ENCODE results near the gene BPNT1. TPM values are rescaled to one million over a fixed set of nuclear protein-coding genes. Genes with fewer than 3 reads are reported as not detected.

Gene BPNT1
- total and polyA plus RNA-seq, 2 of the 13 experiments (the other 11 are each of a cell fraction or from before 2014, with no cell fraction given) = 35.2 to 43.9 TPM

DNA sequence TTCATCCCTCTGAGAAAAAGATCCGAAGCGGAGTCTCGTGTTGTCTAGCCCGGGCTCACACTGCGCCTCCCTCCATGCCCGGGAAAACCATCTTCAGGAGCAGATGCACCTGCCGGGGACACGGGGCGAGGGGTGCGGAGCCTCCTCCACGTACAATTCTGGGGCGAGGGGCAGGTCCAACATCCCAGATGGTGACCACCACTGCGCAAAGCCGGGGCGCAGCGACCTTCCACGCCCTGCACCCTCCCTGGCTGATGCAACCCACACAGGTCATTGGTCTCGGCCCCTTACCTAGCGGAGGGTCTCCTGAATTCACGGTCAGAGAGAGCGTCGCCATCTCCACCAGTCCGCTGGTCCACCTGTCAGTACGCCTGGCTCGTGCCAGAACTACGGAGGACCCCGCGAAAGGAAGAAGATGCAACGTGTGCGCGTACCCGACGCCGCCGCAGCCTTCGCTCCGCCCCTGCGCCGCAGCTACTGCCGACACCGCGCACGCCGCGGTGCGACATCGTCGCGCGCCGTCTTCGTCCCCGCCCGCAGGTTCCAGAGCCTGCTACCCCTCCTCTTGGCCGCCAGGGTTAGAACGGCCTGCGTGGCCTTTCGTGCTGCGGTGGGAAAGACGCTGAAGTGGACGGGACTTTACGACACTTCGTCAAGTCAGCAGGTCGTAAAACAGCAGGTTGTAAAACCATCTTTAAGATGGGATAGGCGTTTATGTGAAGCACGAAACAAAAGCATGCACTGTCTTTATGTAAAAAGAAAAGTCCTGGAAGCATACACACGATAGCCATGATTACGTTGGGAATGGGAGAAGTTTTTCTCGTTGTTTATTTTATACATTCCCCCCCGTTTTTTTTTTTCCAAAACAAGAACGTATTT is 43.3 kb downstream of the BPNT1 start, which contains the start of gene EPRS1 (continued):
- no peak for TF ChIP-seq ADNP (CRISPR knock-in tag; IDR thresholded peaks at IDR 0.05)
- no peak for TF ChIP-seq TOE1 (CRISPR knock-in tag; IDR thresholded peaks at IDR 0.05)
- TF ChIP-seq, protein P1, sequence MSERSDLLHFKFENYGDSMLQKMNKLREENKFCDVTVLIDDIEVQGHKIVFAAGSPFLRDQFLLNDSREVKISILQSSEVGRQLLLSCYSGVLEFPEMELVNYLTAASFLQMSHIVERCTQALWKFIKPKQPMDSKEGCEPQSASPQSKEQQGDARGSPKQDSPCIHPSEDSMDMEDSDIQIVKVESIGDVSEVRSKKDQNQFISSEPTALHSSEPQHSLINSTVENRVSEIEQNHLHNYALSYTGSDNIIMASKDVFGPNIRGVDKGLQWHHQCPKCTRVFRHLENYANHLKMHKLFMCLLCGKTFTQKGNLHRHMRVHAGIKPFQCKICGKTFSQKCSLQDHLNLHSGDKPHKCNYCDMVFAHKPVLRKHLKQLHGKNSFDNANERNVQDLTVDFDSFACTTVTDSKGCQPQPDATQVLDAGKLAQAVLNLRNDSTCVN (CRISPR knock-in tag; IDR thresholded peaks at IDR 0.05; ENCODE audit: borderline replicate concordance) = peak; percentile 71; the same call in 1 of the 2 replicates
- TF ChIP-seq, protein P2, sequence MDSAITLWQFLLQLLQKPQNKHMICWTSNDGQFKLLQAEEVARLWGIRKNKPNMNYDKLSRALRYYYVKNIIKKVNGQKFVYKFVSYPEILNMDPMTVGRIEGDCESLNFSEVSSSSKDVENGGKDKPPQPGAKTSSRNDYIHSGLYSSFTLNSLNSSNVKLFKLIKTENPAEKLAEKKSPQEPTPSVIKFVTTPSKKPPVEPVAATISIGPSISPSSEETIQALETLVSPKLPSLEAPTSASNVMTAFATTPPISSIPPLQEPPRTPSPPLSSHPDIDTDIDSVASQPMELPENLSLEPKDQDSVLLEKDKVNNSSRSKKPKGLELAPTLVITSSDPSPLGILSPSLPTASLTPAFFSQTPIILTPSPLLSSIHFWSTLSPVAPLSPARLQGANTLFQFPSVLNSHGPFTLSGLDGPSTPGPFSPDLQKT (CRISPR knock-in tag; IDR thresholded peaks at IDR 0.05; ENCODE audit: borderline replicate concordance) = no peak
- peak; percentile 64; the same call in 1 of the 2 replicates for TF ChIP-seq DNMT1 (CRISPR knock-in tag; IDR thresholded peaks at IDR 0.05)
- no peak; the same call in 1 of the 2 replicates for TF ChIP-seq ZSCAN30 (CRISPR knock-in tag; IDR thresholded peaks at IDR 0.05)
- TF ChIP-seq, protein P3, sequence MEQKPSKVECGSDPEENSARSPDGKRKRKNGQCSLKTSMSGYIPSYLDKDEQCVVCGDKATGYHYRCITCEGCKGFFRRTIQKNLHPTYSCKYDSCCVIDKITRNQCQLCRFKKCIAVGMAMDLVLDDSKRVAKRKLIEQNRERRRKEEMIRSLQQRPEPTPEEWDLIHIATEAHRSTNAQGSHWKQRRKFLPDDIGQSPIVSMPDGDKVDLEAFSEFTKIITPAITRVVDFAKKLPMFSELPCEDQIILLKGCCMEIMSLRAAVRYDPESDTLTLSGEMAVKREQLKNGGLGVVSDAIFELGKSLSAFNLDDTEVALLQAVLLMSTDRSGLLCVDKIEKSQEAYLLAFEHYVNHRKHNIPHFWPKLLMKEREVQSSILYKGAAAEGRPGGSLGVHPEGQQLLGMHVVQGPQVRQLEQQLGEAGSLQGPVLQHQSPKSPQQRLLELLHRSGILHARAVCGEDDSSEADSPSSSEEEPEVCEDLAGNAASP (CRISPR knock-in tag; IDR thresholded peaks at IDR 0.05; ENCODE audit: borderline replicate concordance) = peak; percentile 48; the same call in 1 of the 2 replicates
- peak; percentile 77; the same call in 1 of the 2 replicates for TF ChIP-seq ZNF547 (CRISPR knock-in tag; IDR thresholded peaks at IDR 0.05)
- TF ChIP-seq, protein P4, sequence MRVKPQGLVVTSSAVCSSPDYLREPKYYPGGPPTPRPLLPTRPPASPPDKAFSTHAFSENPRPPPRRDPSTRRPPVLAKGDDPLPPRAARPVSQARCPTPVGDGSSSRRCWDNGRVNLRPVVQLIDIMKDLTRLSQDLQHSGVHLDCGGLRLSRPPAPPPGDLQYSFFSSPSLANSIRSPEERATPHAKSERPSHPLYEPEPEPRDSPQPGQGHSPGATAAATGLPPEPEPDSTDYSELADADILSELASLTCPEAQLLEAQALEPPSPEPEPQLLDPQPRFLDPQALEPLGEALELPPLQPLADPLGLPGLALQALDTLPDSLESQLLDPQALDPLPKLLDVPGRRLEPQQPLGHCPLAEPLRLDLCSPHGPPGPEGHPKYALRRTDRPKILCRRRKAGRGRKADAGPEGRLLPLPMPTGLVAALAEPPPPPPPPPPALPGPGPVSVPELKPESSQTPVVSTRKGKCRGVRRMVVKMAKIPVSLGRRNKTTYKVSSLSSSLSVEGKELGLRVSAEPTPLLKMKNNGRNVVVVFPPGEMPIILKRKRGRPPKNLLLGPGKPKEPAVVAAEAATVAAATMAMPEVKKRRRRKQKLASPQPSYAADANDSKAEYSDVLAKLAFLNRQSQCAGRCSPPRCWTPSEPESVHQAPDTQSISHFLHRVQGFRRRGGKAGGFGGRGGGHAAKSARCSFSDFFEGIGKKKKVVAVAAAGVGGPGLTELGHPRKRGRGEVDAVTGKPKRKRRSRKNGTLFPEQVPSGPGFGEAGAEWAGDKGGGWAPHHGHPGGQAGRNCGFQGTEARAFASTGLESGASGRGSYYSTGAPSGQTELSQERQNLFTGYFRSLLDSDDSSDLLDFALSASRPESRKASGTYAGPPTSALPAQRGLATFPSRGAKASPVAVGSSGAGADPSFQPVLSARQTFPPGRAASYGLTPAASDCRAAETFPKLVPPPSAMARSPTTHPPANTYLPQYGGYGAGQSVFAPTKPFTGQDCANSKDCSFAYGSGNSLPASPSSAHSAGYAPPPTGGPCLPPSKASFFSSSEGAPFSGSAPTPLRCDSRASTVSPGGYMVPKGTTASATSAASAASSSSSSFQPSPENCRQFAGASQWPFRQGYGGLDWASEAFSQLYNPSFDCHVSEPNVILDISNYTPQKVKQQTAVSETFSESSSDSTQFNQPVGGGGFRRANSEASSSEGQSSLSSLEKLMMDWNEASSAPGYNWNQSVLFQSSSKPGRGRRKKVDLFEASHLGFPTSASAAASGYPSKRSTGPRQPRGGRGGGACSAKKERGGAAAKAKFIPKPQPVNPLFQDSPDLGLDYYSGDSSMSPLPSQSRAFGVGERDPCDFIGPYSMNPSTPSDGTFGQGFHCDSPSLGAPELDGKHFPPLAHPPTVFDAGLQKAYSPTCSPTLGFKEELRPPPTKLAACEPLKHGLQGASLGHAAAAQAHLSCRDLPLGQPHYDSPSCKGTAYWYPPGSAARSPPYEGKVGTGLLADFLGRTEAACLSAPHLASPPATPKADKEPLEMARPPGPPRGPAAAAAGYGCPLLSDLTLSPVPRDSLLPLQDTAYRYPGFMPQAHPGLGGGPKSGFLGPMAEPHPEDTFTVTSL (CRISPR knock-in tag; IDR thresholded peaks at IDR 0.05; ENCODE audit: borderline replicate concordance) = no peak
- TF ChIP-seq, protein P5, sequence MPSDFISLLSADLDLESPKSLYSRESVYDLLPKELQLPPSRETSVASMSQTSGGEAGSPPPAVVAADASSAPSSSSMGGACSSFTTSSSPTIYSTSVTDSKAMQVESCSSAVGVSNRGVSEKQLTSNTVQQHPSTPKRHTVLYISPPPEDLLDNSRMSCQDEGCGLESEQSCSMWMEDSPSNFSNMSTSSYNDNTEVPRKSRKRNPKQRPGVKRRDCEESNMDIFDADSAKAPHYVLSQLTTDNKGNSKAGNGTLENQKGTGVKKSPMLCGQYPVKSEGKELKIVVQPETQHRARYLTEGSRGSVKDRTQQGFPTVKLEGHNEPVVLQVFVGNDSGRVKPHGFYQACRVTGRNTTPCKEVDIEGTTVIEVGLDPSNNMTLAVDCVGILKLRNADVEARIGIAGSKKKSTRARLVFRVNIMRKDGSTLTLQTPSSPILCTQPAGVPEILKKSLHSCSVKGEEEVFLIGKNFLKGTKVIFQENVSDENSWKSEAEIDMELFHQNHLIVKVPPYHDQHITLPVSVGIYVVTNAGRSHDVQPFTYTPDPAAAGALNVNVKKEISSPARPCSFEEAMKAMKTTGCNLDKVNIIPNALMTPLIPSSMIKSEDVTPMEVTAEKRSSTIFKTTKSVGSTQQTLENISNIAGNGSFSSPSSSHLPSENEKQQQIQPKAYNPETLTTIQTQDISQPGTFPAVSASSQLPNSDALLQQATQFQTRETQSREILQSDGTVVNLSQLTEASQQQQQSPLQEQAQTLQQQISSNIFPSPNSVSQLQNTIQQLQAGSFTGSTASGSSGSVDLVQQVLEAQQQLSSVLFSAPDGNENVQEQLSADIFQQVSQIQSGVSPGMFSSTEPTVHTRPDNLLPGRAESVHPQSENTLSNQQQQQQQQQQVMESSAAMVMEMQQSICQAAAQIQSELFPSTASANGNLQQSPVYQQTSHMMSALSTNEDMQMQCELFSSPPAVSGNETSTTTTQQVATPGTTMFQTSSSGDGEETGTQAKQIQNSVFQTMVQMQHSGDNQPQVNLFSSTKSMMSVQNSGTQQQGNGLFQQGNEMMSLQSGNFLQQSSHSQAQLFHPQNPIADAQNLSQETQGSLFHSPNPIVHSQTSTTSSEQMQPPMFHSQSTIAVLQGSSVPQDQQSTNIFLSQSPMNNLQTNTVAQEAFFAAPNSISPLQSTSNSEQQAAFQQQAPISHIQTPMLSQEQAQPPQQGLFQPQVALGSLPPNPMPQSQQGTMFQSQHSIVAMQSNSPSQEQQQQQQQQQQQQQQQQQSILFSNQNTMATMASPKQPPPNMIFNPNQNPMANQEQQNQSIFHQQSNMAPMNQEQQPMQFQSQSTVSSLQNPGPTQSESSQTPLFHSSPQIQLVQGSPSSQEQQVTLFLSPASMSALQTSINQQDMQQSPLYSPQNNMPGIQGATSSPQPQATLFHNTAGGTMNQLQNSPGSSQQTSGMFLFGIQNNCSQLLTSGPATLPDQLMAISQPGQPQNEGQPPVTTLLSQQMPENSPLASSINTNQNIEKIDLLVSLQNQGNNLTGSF (CRISPR knock-in tag; IDR thresholded peaks at IDR 0.05) = 0 out of 2 replicates have a peak, but pooled peaks have one; percentile 22
- peak; percentile 98 for TF ChIP-seq TOPORS (CRISPR knock-in tag; IDR thresholded peaks at IDR 0.05)
- TF ChIP-seq ZNF713 (CRISPR knock-in tag; IDR thresholded peaks at IDR 0.05) = no peak

All from HepG2 (cell line).